ENCODE results near the gene DACH1.

- TF ChIP-seq CTCF (IDR thresholded peaks at IDR 0.05) (no peak), POLR2AphosphoS5 (IDR thresholded peaks at IDR 0.05) (no peak), POLR2A (IDR thresholded peaks at IDR 0.05) (no peak)
Measured at GRCh38 chr13:71876648-71877255, 9.7 kb upstream of the DACH1 start.
